Activated CD4-positive, alpha-beta T cell treated with anti-CD3 and anti-CD28 coated beads, Interleukin-2, amount 50 U/mL, for 48 hours (primary cell): ENCODE measurements around the gene CAMKMT.

Experiments used
- DNase-seq, 2 experiments: peaks; one replicate each; pipeline ENCODE4 v3.0.0-alpha.2; 2020

Gene CAMKMT

GRCh38 chr2:44747794-44748193, 386.0 kb downstream of the CAMKMT start:
- DNase-seq = no peak

GRCh38 chr2:44751754-44752479, 390.2 kb downstream of the CAMKMT start:
- DNase-seq = no peak

DNA sequence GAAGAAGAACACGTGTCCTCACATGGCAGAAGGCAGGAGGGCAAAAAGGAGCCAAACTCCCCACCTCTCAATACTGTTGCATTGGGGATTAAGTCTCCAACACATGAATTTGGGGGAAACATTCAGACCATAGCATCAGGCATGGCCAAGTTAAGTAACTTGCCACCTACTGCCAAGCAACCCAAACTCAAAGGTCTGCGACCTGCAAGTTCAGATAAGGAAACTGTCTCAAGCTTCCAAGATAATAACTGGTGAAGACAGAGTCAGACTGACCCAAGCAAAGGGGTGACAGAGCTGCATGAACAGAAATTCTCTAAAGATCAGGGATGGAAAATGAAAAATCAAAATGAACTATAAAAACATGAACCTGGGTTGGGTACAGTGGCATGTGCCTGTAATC, 391.0 kb downstream of the CAMKMT start:
- DNase-seq = no peak

- no peak for DNase-seq
Measured at GRCh38 chr2:44753552-44754285, 392.0 kb downstream of the CAMKMT start.

DNA sequence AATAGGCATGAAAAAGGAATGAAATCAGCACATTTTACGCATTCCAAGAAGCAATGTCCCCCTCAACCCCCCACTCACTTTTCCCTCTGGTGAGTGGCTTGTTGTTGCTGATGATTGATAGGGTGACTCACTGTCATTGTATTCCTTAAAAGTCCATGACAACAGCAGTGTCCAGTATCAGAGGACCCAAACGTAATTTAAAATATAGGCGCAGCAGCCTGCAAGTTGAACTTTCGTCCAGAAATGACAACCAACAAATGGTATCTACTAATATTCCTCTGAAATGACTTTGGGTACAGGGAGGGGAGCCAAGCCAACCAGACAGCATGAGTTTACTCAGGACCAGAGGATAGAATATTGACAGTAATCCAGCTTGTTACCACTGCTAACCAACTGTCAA, 396.8 kb downstream of the CAMKMT start:
- DNase-seq = no peak

DNA sequence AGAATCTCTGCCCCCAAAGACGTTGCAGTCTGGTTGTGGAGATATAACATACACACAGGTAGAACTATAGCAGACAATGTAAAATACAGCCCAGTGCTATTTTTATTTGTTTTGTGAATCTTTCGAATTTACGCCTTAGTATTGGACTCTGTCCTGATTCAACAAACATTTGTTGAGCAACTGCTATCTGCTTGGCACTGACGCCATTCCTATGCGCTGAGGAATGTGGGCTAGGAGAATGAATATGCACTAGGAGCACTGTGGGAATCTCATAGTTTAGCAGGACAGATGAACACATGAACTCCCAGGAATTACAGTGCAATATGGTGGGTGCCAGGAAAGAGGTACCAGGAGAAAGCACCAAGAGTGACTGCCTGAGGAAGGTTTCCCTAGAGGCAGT, 398.1 kb downstream of the CAMKMT start:
- no peak for DNase-seq

DNA sequence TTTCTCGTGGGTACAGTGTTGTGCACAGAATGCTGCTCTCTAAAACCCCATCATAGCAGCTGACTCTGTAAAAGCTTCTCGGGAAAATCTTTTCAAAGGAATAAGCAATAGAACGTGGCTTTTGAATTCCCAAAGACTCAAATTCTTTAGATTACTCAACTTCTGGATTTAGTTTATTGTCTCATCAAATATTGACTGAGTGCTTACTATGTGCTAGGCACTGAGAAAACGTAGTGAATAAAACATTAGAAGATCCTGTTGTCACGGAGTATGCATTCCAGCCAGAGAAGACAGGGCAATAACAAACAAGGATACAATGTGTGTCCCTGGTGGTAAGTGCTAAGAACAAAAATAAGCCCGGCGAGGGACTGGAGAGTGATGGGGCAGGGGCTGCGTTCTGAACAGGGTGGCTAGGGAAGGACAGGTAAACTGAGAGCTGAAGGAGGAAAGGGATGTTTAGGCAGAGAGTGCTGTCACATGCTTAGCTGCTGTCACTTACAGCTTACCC, 401.6 kb downstream of the CAMKMT start:
- DNase-seq = no peak

GRCh38 chr2:44766220-44766619, 404.5 kb downstream of the CAMKMT start:
- DNase-seq = no peak

DNA sequence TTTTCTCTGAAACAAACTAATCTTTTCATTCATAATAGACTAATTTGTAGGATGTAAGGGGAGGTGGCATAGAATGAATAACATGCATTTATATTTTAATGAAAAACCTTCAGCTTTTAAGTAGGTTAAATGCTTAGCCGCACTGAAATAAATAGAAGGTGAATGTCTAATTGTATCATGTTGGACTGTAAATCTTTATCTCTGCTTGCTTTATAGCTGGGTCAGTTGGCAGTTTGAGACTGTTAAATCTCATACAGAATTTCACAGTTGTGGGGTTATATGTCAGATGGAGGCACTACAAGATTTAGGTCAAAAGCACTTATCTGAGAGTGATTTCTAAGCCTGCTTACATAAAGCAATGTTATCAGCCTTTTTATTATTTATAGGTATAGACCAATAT, 405.0 kb downstream of the CAMKMT start:
- no peak for DNase-seq

DNA sequence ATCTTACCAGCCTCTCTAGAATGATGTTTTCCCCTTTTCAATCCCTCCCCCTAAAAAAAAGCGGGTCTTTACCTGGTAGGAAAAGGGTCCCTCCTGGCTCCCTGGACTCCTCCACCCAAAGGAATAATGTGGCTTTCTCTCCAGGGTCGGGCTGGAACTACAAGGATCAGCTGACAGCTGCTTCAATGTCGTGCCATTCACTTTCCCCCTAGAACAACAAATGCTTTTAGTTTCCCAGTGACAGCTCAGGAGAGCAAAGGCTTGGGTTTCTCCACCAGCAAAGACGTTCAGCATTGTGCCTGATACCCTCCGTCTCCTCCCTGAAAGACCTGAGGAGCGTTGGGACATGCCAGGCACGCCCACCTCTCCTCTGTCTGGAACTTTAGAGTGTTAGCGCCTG, 405.9 kb downstream of the CAMKMT start:
- no peak for DNase-seq

GRCh38 chr2:44768438-44769236, 406.9 kb downstream of the CAMKMT start:
- no peak for DNase-seq

DNA sequence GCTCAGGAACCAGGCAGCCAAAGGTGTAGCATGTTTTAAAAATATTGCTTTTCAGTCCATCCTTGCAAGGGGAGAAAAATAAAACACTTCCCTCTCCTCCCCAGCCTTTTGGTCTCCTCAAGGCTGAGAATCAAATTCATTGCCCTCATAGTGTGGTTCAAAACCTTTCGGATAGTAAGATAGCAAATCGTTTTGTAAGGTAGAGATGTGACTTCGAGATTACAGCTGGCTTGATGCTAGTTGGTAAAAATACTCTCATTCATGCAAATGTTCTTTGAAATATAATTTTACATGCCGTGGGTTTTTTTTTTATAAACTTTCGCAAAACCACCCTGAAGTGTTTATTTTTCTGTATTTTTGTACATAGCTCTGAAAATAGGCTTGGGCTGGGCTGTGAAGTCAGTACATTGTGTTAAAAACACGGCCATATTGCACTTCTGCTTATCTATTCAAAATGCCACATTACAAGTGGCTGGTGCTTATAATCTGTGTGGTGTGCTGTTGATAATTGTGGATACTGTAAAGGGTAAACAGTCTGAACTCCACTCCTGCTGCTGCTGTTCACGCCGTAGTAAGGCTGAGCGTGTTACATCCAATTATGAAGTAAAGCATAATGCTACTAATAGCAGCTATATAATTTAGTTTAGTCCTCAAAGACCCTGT, 407.7 kb downstream of the CAMKMT start:
- no peak for DNase-seq

DNA sequence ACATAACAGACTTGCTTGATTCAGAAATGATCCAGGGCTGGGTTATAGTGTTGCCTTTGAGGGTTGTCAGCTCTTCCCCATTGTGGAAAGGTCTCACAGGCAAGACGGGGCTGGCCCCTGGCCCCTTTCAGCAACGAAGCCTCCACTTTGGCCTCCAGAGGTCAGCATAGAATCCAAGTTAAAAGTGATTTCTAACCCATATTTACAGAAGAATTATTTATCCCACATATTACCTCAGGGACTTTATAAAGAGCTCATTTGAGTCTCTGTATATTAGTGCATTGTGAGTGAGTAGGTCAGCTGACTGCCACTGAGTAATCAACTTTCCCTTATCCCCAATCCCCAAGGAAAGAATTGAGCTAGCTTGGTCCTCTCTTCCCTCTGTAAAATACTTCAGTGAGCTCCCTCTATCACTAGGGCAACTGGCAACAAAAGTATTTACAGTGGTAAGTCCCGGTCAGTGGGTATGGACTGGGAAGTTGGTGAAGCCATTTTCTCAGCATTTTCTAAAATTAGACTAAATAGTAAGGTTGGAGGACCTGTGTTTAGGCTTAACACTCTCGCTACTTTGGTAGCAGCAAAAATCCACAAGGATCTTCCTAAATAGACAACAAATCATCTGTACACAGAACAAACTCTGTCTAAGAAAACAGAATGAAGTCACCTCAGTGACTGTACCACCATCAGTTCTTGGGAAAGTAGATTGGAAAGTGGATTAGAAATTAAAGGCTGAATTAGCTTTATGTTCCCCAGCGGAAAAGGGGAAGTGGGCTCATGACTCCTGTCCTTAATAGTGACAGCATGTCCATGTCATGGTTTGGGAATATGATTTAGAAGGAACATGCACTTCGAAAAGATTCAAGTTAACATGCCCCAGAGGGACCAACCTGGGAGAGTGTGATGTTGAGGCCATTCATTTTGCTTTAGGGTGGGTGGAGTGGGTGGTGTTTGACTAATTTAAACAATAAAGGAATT, 408.8 kb downstream of the CAMKMT start:
- DNase-seq = no peak

DNA sequence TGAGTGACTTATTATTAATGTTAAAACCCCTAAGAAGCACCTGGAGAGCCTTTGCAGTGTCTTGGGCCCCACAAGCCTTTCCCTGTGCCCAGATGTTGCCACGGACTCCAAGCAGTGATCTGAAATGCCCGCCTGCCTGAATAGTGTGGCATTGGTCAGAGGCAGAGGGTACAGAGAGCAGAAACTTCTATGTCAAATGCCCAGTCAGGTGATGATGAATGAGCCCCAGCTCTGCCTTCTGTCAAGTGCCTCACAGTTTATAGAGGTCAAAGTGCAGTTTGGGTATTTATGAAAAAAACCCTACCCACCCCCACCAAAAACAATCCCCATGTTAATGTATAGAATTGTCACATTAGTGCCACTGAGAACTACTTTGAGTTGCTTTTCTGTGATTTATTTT, 409.8 kb downstream of the CAMKMT start:
- no peak for DNase-seq

- DNase-seq = no peak
Measured at GRCh38 chr2:44772131-44772530, 410.4 kb downstream of the CAMKMT start.

DNA sequence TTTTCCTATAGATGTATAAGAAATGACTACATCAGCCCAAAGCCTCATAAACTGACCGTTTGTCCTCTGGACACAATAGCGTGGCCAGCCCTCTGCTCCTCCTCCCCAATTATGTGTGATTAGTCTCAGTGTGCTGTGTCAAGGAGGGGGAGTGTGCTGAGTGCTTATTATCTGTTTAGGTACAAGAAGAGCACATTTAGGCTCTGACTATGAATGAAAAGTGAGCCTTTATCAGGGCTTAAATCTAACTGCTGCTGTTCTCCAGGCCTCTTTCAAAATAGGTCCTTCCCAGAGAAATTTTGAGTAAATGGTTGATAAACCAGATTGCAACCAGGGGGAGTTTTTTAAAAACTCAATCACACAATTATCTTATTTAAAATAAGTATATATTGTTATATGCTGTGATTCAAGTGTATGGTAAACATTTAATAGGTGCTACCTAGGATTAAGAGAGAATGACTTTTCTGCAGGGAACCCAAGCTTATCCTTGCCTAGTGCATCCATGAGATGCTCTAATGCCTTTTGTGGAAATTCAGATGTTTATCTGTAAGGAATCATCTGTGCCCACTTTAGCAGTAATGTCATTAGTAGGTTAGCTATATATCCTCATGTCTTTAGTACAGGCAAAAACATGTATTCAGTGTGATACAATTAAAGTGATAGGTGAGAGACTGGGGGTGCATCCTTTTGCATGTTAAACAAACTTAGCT, 411.1 kb downstream of the CAMKMT start:
- DNase-seq = no peak

- no peak for DNase-seq
Measured at GRCh38 chr2:44774826-44775492, 413.2 kb downstream of the CAMKMT start.

- no peak for DNase-seq
Measured at GRCh38 chr2:44777036-44777435, 415.3 kb downstream of the CAMKMT start.

DNA sequence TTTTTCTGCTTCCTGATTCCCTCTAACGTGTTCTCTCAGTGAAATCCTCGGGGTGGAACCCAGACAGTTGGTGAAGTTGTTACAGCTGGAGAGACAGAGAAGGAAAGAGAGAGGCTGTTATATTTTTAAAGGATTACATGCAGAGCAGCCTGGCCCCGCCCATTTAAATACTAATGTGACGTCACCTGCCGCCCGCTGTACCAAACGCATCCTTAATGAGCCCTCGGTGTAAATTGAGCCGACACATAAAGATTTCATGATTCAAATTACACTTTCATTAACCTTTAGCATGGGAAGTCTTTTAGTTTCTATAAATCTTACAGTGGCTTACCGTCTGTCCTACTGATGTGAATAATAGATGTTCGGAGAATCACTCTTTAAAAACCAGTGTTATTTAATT, 415.8 kb downstream of the CAMKMT start:
- DNase-seq = no peak

- DNase-seq = no peak
Measured at GRCh38 chr2:44778221-44778654, 416.5 kb downstream of the CAMKMT start.
